HepG2 (cell line): ENCODE results near the gene IKZF4. TPM values are rescaled to one million over a fixed set of nuclear protein-coding genes. Genes with fewer than 3 reads are reported as not detected.

Experiments used
- AKAP8 ChIP-seq: sonication (generic); formaldehyde crosslinking; IDR thresholded peaks from 2 replicates; pipeline ENCODE4 v1.5.1; 2020; ENCODE audit warnings: mild to moderate bottlenecking, missing genetic modification reagents
- GABPA ChIP-seq, 2 experiments: IDR thresholded peaks; 2 replicates each; pipeline ENCODE4 v1.6.1; 2011 to 2016; ENCODE audit warnings: low read depth in 2 of 2, low read length in 1 of 2, missing biosample characterization in 1 of 2, missing genetic modification characterization in 1 of 2
- HNRNPUL1 ChIP-seq: fragments of 200-400 bp; formaldehyde crosslinking; IDR thresholded peaks from 2 replicates; pipeline ENCODE4 v1.6.1; 2017; ENCODE audit warnings: low read depth, mild to moderate bottlenecking, low read length, moderate library complexity
- JUNB ChIP-seq: sonication (generic); formaldehyde crosslinking; IDR thresholded peaks from 2 replicates; pipeline ENCODE4 v1.8.0; 2022; ENCODE audit warnings: missing genetic modification reagents, mild to moderate bottlenecking, borderline replicate concordance
- JUND ChIP-seq: sonication (generic); formaldehyde crosslinking; IDR thresholded peaks from 2 replicates; pipeline ENCODE4 v1.8.0; 2022; ENCODE audit warnings: mild to moderate bottlenecking, missing genetic modification reagents
- KAT2B ChIP-seq: fragments of 150-350 bp; IDR thresholded peaks from 2 replicates; pipeline ENCODE4 v1.6.1; 2014; ENCODE audit warnings: low read depth, low read length, borderline replicate concordance
- MAF1 ChIP-seq: sonication (generic); formaldehyde crosslinking; IDR thresholded peaks from 2 replicates; pipeline ENCODE4 v1.5.0; 2020; ENCODE audit warnings: missing genetic modification reagents, borderline replicate concordance
- MBD4 ChIP-seq: IDR thresholded peaks from 2 replicates; pipeline ENCODE4 v1.6.1; 2012; ENCODE audit warnings: low read length, inconsistent platforms, borderline replicate concordance
- NFE2 ChIP-seq: sonication (generic); formaldehyde crosslinking; IDR thresholded peaks from 2 replicates; pipeline ENCODE4 v1.4.0; 2020; ENCODE audit warnings: missing genetic modification reagents
- PCBP2 ChIP-seq: fragments of 200-400 bp; formaldehyde crosslinking; optimal IDR thresholded peaks from 2 replicates; pipeline ENCODE3; 2018; ENCODE audit warnings: low read length, low read depth; ENCODE audit not compliant: poor library complexity, severe bottlenecking
- RARG ChIP-seq: sonication (generic); formaldehyde crosslinking; IDR thresholded peaks from 2 replicates; pipeline ENCODE4 v1.4.0; 2020; ENCODE audit warnings: low read depth, mild to moderate bottlenecking, missing genetic modification reagents
- SMAD1 ChIP-seq: sonication (generic); formaldehyde crosslinking; IDR thresholded peaks from 2 replicates; pipeline ENCODE4 v1.4.0; 2020; ENCODE audit warnings: missing genetic modification reagents, low read depth, mild to moderate bottlenecking, borderline replicate concordance
- SOX6 ChIP-seq, 2 experiments: fragments of 450-650 bp in 1 of 2; sonication (generic) in 1 of 2; formaldehyde crosslinking in 1 of 2; IDR thresholded peaks; 2 replicates each; pipeline versions ENCODE4 v1.4.0 to v1.6.1; 2017 to 2020; ENCODE audit warnings: antibody characterized with exemption in 1 of 2, mild to moderate bottlenecking in 1 of 2, missing genetic modification reagents in 1 of 2
- TSC22D2 ChIP-seq: sonication (generic); formaldehyde crosslinking; IDR thresholded peaks from 2 replicates; pipeline ENCODE4 v1.5.1; 2020; ENCODE audit warnings: missing genetic modification reagents, mild to moderate bottlenecking, borderline replicate concordance
- WIZ ChIP-seq: sonication (generic); formaldehyde crosslinking; IDR thresholded peaks from 2 replicates; pipeline ENCODE4 v1.5.1; 2020; ENCODE audit warnings: mild to moderate bottlenecking, missing genetic modification reagents
- ZNF136 ChIP-seq: sonication (generic); formaldehyde crosslinking; IDR thresholded peaks from 2 replicates; pipeline ENCODE4 v1.8.1; 2022; ENCODE audit warnings: low read depth, mild to moderate bottlenecking, moderate library complexity, missing genetic modification reagents
- ZNF30 ChIP-seq: sonication (generic); formaldehyde crosslinking; IDR thresholded peaks from 2 replicates; pipeline ENCODE4 v1.5.0; 2020; ENCODE audit warnings: mild to moderate bottlenecking, missing genetic modification reagents
- ZNF530 ChIP-seq: sonication (generic); formaldehyde crosslinking; IDR thresholded peaks from 2 replicates; pipeline ENCODE4 v1.5.0; 2020; ENCODE audit warnings: low read depth, mild to moderate bottlenecking, missing genetic modification reagents
- ZNF550 ChIP-seq: sonication (generic); formaldehyde crosslinking; IDR thresholded peaks from 2 replicates; pipeline ENCODE4 v1.4.0; 2020; ENCODE audit warnings: mild to moderate bottlenecking, missing genetic modification reagents, borderline replicate concordance
- ZNF709 ChIP-seq: sonication (generic); formaldehyde crosslinking; IDR thresholded peaks from 2 replicates; pipeline ENCODE4 v1.5.0; 2020; ENCODE audit warnings: mild to moderate bottlenecking, missing genetic modification reagents
- ZNF883 ChIP-seq: sonication (generic); formaldehyde crosslinking; IDR thresholded peaks from 2 replicates; pipeline ENCODE4 v1.5.1; 2020; ENCODE audit warnings: mild to moderate bottlenecking, missing genetic modification reagents; ENCODE audit errors: not compliant biosample characterization
- polyA plus RNA-seq, 8 experiments: library from polyadenylated mRNA; depleted of rRNA in 3 of 8; stranded (reverse) in 7 of 8; unstranded in 1 of 8; fragments of >200 nt; fragmentation: Illumina TruSeq in 4 of 8; extraction: Trizol in 4 of 8; gene quantifications; 2 replicates each; pipeline versions ENCODE4 v1.2.1 to v1.2.3, GENCODE V29; 2011 to 2016; ENCODE audit warnings: low read depth in 4 of 8, missing spikeins in 1 of 8, mixed read lengths in 1 of 8; ENCODE audit not compliant: insufficient read depth in 1 of 8
- total RNA-seq, 5 experiments: library from RNA; depleted of rRNA; stranded (reverse); fragments of >200 nt; fragmentation: Illumina TruSeq; extraction: Trizol; gene quantifications; 2 replicates each; pipeline ENCODE4 v1.2.3, GENCODE V29; 2016; ENCODE audit warnings: low read depth in 1 of 5
- TF ChIP-seq, protein P1 (sequence below): sonication (generic); formaldehyde crosslinking; IDR thresholded peaks from 2 replicates; pipeline ENCODE4 v1.4.0; 2020; ENCODE audit warnings: missing genetic modification reagents
- TF ChIP-seq, protein P2 (sequence below): sonication (generic); formaldehyde crosslinking; IDR thresholded peaks from 2 replicates; pipeline ENCODE4 v1.9.0; 2021; ENCODE audit warnings: missing genetic modification reagents, borderline replicate concordance
- TF ChIP-seq, protein P3 (sequence below): sonication (generic); formaldehyde crosslinking; IDR thresholded peaks from 2 replicates; pipeline ENCODE4 v1.4.0; 2020; ENCODE audit warnings: missing genetic modification reagents

Gene IKZF4
- total and polyA plus RNA-seq, 2 of the 13 experiments (the other 11 are each of a cell fraction or from before 2014, with no cell fraction given): 0.58 to 2.2 TPM

DNA sequence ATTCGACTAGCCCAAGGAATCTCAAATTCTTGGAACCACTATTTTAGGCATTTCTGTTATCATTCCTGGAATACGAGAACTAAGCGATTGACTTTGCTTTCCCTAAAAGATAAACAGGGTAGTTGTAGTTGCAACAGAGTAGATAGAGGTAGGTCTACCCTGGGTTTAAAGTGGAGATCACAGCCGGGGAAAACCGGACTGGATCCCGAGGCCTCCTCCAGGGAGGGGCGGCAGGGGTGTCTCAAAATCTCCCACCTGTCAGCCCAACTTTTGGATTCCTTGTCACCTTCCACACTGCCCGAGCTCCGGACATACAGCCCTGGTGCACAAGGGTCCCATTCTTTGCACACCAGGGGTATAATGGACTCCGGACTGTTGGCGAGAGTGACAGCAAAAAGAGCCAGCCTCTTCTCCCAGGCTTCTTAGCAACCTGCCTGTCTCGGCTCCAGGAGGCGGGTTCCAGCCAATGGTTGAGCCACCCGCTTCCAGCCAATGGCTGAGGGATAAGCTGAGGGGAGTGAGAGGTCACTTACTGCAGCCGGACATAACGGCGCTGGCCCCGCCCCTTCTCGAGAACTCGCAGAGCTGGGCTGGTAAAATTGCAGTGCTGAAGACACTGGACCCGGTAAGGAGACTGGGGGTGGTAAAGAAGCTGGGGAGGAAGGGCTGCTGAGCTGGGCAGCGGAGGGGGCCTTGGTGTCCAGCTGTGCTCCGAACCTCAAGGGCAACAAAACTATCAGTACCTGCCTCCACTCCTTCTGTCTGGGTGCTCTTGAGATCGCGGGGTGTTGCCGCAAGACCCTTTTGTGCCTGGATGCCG, 23.9 kb upstream of the IKZF4 start, which contains the start of gene SUOX (continued):
- no peak for TF ChIP-seq JUND (CRISPR knock-in tag)
- TF ChIP-seq SMAD1 (CRISPR knock-in tag): no peak
- no peak for TF ChIP-seq ZNF30
- TF ChIP-seq ZNF883 (CRISPR knock-in tag): peak; percentile 45
- TF ChIP-seq RARG (CRISPR knock-in tag): no peak
- TF ChIP-seq NFE2 (CRISPR knock-in tag): 0 out of 2 replicates have a peak, but pooled peaks have one; percentile 6
- no peak for TF ChIP-seq MBD4
- TF ChIP-seq SOX6 (IDR thresholded peaks at IDR 0.05): no peak
- TF ChIP-seq SOX6 (CRISPR knock-in tag; IDR thresholded peaks at IDR 0.05): peak; percentile 30
- TF ChIP-seq PCBP2: no peak
- no peak for TF ChIP-seq KAT2B
- TF ChIP-seq, protein P1, sequence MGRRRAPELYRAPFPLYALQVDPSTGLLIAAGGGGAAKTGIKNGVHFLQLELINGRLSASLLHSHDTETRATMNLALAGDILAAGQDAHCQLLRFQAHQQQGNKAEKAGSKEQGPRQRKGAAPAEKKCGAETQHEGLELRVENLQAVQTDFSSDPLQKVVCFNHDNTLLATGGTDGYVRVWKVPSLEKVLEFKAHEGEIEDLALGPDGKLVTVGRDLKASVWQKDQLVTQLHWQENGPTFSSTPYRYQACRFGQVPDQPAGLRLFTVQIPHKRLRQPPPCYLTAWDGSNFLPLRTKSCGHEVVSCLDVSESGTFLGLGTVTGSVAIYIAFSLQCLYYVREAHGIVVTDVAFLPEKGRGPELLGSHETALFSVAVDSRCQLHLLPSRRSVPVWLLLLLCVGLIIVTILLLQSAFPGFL (CRISPR knock-in tag): no peak
- no peak for TF ChIP-seq ZNF530
- TF ChIP-seq GABPA (IDR thresholded peaks at IDR 0.05; ENCODE audit: low read depth, low read length): no peak
- peak; percentile 65 for TF ChIP-seq GABPA (CRISPR knock-in tag; IDR thresholded peaks at IDR 0.05; ENCODE audit: low read depth)
- TF ChIP-seq ZNF709 (CRISPR knock-in tag): peak; percentile 41
- TF ChIP-seq TSC22D2: peak; percentile 26; the same call in 1 of the 2 replicates
- TF ChIP-seq ZNF550 (CRISPR knock-in tag): no peak
- TF ChIP-seq ZNF136: no peak
- TF ChIP-seq WIZ (CRISPR knock-in tag): no peak
- TF ChIP-seq, protein P2, sequence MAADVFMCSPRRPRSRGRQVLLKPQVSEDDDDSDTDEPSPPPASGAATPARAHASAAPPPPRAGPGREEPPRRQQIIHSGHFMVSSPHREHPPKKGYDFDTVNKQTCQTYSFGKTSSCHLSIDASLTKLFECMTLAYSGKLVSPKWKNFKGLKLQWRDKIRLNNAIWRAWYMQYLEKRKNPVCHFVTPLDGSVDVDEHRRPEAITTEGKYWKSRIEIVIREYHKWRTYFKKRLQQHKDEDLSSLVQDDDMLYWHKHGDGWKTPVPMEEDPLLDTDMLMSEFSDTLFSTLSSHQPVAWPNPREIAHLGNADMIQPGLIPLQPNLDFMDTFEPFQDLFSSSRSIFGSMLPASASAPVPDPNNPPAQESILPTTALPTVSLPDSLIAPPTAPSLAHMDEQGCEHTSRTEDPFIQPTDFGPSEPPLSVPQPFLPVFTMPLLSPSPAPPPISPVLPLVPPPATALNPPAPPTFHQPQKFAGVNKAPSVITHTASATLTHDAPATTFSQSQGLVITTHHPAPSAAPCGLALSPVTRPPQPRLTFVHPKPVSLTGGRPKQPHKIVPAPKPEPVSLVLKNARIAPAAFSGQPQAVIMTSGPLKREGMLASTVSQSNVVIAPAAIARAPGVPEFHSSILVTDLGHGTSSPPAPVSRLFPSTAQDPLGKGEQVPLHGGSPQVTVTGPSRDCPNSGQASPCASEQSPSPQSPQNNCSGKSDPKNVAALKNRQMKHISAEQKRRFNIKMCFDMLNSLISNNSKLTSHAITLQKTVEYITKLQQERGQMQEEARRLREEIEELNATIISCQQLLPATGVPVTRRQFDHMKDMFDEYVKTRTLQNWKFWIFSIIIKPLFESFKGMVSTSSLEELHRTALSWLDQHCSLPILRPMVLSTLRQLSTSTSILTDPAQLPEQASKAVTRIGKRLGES (CRISPR knock-in tag): 0 out of 2 replicates have a peak, but pooled peaks have one; percentile 61
- no peak for TF ChIP-seq AKAP8 (CRISPR knock-in tag)
- TF ChIP-seq JUNB (CRISPR knock-in tag): no peak
- TF ChIP-seq, protein P3, sequence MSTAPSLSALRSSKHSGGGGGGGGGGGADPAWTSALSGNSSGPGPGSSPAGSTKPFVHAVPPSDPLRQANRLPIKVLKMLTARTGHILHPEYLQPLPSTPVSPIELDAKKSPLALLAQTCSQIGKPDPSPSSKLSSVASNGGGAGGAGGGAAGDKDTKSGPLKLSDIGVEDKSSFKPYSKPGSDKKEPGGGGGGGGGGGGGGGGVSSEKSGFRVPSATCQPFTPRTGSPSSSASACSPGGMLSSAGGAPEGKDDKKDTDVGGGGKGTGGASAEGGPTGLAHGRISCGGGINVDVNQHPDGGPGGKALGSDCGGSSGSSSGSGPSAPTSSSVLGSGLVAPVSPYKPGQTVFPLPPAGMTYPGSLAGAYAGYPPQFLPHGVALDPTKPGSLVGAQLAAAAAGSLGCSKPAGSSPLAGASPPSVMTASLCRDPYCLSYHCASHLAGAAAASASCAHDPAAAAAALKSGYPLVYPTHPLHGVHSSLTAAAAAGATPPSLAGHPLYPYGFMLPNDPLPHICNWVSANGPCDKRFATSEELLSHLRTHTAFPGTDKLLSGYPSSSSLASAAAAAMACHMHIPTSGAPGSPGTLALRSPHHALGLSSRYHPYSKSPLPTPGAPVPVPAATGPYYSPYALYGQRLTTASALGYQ (CRISPR knock-in tag): no peak
- TF ChIP-seq HNRNPUL1: no peak
- TF ChIP-seq MAF1 (CRISPR knock-in tag): 0 out of 2 replicates have a peak, but pooled peaks have one; percentile 63
